ENCODE results near the gene MAP3K10.

MAP3K10 gene

DNA sequence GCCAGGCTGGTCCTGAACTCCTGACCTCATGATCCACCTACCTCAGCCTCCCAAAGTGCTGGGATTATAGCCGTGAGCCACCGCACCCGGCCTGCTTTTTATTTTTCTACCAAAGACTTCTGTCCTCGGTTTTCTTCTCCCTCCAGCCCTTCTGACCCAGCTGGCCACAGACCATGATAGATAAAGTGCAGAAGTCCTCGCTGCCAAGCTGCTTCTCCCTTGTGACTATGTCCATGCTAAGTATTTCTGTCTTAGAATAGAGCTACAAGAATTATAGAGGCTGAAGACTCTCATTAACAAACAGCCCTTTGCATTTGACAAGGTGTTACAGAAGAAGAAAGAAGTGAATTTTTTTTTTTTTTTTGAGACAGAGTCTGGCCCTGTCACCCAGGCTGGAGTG is 15.4 kb upstream of the MAP3K10 start:
- DNase-seq: no peak

DNA sequence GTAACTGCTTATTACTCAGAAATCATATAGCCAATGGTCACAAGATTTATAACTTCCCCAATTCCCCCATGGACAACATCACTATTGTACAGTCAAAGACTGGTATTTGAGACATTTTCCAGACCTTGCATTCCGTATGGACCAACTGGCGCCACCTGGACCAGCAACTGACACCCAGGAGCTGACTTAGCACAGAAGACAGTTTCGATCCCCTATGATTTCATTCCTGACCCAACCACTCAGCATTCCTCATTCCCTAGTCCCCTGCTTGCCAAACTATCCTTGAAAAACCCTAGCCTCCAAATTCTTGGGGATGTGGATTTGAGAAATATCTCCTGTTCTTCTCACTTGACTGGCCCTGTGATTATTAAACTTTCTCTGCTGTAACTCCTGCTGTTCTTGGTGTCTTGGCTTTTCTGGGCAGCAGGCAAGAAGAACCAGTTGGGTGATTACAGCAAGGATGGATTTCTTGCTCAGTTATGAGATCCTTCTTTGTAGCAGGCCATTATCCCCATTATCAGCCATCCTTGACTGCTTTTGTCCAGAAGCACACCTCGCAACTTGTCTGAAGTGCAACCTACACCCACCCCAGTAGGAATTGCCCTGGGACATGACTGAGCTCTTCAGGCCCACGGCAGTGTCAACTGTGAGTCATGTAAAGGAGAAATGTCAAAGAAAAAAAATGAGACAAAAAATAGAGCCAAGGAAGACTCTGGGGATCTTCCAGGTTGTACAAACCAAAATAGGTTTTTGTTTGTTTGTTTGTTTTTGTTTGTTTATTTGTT is 13.7 kb upstream of the MAP3K10 start:
- no peak for DNase-seq

DNA sequence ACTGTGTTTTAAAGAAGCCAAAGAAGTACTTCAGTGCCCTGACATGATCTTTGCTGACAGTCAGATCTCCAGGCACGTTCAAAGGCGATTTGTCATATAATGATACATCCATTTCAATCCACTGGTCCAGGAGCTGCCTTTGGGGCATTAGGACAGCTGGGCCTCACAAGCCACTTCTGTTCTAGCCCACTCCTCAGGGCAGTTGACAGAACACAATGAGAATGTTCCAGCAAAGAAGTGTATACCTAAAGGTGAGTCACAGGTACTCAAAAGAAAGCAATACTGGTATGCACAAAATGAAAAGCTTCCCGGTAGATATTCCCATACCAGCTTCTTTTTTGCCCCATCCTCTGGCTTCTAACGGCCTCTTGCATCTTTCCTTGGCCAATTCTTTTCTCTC is 12.5 kb upstream of the MAP3K10 start:
- no peak for DNase-seq

DNA sequence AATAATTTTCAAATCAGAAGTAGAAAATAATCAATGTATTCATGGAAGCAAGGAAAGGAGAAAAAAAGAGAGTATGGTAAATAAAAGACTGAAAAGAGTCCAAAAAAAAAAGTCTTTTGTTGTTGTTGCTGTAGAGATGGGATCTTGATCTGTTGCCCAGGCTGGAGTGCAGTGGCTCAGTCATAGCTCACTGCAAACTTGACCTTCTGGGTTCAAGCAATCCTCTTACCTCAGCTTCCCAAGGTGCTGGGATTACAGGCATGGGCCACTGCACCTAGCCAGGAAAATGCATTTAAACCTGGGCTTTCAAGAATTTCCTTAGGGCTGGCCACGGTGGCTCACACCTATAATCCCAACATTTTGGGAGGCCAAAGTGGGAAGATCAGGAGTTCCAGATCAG is 7.0 kb upstream of the MAP3K10 start:
- no peak for DNase-seq

DNA sequence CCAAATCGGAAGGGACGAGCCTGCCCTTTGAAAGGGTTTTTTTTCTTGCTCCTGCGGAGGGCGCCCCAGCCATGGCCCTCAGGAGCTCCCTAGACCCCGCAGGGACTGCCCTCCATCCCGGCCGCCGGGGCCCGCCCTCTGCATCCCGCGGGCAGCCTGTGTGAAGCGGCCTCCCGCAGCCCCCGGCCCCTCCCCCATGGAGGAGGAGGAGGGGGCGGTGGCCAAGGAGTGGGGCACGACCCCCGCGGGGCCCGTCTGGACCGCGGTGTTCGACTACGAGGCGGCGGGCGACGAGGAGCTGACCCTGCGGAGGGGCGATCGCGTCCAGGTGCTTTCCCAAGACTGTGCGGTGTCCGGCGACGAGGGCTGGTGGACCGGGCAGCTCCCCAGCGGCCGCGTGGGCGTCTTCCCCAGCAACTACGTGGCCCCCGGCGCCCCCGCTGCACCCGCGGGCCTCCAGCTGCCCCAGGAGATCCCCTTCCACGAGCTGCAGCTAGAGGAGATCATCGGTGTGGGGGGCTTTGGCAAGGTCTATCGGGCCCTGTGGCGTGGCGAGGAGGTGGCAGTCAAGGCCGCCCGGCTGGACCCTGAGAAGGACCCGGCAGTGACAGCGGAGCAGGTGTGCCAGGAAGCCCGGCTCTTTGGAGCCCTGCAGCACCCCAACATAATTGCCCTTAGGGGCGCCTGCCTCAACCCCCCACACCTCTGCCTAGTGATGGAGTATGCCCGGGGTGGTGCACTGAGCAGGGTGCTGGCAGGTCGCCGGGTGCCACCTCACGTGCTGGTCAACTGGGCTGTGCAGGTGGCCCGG is 815 bp downstream of the MAP3K10 start:
- DNase-seq: peak; percentile 26

DNA sequence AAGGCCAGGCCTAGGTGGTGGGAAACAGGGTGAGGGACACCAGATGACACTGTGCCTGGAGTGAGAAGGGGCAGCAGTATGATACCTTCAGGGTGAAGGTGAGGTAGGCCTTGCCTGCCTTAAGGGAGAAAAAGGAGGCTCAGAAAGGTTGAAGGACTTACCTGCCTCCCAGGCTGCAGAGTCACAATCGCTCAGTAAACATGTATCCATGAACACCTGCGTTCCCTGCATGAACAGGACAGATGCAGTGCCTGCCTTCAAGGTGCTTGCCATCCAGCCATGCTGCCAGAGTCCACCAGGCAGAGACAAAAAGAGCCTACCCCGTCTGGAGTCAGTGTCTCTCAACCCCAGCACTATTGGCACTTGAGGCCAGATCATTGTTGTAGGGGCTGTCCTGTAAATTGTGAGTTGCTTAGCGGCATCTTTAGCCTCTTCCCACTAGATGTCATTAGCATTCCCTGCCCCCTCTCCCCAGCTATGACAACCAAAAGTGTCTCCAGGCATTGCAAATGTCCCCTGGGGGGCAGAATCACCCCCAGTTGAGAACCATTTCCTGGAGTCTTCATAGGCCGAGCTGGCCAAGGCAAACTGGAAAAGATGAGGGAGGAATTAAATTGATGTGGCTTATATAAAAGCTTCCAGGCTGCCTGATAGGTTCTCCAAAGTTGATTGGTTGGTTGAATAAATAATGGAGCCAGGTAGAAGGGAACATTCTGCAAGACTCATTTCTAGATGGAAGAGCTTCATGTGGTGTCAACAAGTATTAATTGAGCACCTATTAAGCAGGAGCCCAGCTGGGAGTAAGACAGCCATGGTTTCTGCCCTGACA is 1.7 kb downstream of the MAP3K10 start:
- no peak for DNase-seq

DNA sequence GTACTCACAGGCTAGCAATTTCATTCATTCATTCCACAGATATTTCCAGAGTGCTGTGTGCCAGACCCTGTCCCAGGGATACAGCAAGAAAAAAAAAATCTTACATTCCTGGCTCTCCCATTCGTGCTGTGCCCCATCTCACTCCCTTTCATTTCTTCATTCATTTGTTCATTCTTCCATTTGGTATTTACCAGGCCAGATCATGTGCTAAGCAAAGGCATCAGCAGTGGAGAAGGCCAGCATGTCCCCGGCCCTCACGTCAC is 2.3 kb downstream of the MAP3K10 start:
- no peak for DNase-seq

DNA sequence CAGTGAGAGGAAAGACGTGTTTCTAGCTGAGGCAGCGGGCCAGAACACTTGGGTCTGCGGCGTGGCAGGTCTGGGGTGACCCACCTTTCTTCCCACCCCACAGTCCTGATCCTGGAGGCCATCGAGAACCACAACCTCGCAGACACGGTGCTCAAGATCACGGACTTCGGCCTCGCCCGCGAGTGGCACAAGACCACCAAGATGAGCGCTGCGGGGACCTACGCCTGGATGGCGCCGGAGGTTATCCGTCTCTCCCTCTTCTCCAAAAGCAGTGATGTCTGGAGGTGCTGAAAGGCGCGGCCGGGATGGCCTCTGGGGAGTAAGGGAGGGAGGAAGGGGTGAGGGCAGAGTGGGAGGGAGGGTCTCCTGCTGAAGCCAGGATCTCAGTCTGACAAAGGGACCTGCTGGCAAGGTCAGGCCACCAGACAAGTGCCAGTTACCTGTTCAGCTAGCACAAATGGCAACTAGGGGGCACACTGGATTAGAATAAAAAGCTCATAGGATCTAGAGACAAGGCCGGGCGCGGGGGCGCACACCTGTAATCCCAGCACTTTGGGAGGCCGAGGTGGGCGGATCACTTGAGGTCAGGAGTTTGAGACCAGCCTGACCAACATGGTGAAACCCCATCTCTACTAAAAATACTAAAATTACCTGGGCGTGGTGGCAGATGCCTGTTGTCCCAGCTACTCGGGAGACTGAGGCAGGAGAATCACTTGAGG is 7.2 kb downstream of the MAP3K10 start:
- DNase-seq: no peak

DNA sequence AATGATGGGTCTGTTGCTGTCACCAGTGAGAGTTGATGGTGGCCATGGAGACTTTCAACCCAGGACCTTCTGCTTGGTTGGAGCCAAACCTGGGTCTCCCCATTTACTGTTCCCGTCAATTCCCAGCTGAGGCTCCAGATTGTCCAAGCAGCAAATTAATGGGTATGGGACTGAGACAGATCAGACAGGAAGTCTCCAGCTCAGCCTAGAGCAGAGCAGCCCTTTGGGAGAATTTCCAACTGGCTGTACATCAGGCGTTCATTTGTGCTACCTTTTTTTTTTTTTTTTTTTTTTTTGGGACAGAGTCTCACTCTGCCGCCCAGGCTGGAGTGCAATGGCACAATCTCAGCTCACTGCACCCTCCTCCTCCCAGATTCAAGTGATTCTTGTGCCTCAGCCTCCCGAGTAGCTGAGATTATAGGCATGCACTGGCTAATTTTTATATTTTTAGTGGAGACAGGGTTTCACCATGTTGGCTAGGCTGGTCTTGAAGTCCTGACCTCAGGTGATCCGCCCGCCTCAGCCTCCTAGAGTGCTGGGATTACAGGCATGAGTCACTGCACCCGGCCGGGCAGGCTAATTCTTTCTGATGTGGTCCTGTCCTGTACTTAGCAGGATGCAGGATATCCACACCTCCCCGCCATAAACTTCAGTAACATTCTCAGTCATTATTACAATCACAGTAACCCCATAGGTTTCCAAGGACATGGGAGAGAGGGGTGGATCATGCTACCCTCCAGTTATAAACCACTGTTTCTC is 9.3 kb downstream of the MAP3K10 start:
- DNase-seq: no peak

DNA sequence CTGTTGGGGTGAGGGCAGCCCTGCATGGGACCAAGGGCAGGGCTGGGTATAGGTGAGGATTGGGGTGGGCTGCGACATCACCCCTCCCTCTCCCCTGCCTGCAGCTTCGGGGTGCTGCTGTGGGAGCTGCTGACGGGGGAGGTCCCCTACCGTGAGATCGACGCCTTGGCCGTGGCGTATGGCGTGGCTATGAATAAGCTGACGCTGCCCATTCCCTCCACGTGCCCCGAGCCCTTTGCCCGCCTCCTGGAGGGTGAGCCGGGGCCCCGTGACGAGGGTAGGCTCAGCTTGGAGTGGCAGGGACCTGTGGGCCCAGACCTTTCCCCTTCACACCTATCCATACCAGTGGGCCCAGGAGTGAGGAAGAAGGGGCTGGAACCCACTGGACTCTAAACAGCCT is 13.2 kb downstream of the MAP3K10 start:
- DNase-seq: no peak

DNA sequence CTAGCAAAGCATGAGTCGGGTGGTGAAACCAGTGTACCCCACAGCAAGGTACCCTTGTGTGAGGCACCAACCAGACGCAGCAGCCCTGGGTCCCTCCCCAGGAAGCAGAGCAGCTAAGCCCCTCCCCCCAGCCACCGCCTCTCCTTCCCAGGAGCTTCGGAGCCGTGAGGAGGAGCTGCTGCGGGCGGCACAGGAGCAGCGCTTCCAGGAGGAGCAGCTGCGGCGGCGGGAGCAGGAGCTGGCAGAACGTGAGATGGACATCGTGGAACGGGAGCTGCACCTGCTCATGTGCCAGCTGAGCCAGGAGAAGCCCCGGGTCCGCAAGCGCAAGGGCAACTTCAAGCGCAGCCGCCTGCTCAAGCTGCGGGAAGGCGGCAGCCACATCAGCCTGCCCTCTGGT is 14.5 kb downstream of the MAP3K10 start:
- no peak for DNase-seq

DNA sequence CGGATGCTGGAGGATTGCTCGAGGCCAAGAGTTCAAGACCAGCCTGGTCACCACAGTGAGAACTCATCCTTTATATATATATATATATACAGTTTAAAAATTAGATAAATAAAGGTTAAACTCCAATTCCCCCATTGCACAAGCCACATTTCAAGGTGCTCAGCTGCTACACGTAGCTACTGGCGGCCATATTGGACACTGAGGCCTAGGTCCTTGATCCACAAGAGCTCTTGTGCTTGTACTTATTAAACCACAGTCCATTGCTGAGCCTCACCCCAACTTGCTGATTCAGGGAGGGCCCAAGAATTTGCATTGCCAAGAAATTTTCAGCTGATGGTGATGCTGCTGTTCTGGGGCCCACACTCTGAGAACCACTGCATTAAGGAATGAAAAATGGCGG is 17.4 kb downstream of the MAP3K10 start:
- DNase-seq: no peak

DNA sequence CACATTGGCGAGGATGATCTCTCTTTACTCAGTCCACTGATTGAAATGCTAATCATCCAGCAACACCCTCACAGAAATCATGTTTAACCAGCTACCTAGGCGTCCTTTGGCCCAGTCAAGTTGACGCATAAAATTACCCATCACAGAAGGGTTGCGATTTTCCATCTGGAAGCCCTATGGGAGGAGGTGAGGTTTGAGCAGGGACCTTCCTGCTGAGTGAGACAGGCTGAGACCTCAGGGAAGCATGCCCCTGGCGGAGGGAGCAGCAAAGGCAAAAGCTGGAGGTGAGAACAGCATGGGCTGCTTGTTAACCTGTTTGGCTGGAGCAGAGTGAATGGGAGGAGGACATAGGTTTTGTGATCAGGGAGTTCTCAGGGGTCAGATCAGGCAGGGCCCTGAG is 19.7 kb downstream of the MAP3K10 start:
- DNase-seq: no peak

DNA sequence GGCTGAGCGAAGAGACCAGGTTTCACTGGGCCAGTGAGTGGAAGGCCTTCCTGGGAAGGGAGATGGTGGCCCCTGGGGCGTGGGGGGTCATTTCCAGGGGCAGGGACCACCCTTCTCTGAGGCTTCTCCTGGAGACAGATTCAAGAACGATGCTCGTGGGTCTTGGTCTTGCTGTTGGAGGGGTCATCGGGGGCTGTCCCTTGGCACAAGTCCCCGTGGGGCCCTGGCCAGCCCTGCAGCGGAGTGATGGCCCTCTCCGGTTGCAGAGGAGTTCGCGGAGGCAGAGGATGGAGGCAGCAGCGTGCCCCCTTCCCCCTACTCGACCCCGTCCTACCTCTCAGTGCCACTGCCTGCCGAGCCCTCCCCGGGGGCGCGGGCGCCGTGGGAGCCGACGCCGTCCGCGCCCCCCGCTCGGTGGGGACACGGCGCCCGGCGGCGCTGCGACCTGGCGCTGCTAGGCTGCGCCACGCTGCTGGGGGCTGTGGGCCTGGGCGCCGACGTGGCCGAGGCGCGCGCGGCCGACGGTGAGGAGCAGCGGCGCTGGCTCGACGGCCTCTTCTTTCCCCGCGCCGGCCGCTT is 22.1 kb downstream of the MAP3K10 start:
- no peak for DNase-seq

DNA sequence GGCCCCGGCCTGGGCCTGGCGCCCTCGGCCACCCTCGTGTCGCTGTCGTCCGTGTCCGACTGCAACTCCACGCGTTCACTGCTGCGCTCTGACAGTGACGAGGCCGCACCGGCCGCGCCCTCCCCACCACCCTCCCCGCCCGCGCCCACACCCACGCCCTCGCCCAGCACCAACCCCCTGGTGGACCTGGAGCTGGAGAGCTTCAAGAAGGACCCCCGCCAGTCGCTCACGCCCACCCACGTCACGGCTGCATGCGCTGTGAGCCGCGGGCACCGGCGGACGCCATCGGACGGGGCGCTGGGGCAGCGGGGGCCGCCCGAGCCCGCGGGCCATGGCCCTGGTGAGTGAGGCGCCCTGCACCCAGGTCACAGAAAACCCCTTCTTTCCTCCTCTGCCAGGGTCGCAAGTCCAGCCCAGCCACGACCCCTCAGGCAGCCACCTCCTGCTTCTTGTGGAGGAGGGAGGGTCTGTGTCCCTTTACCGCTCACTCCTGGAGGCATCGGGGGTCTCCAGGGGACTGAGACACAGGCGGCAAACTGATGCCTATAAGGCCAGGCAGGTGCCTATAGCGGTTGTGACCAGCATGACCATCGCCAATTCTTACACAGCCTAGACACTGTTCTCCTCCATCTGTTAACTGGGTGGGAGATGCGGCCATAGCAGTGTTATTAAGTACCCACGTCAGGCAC is 22.8 kb downstream of the MAP3K10 start:
- DNase-seq: no peak

DNA sequence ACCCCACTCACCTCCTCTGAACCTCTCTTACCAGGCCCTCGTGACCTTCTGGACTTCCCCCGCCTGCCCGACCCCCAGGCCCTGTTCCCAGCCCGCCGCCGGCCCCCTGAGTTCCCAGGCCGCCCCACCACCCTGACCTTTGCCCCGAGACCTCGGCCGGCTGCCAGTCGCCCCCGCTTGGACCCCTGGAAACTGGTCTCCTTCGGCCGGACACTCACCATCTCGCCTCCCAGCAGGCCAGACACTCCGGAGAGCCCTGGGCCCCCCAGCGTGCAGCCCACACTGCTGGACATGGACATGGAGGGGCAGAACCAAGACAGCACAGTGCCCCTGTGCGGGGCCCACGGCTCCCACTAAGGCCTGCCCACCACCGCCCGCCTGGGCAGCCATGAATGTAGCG is 23.7 kb downstream of the MAP3K10 start:
- DNase-seq: no peak

DNA sequence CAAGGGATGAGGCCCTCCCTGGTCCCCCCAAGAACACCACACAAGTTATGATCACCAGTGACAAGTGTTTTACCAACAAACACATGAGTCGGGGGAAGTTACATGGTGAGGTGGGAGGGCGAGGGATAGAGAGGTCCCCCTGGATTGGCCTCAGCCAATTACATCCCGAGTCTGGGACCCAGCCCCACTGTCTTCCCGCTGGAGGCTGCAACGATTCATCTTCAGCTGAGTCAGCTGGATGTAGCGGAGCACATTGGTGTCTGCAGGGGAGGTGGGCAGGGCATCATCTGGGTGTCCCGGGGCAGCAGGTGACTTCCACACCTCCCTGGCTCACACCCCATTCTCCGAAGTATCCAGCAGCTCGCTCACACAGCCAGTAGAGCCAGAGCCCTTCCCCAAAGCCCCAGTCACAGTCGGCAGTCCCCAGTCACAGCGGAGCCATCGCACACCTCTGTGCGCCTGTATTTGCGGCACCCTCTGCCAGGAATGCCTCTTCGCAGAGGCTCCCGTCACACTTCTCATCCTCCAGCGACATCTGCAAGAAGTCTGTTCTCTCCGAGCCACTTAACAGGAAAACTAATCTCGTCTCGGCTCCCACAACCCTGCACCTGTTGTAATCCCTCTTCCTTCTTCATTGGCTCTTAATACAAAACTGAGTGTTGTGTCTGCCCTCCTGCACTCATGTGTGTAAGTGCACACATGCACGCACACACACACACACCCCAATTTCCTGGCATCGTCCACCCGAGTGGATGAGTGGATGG is 25.0 kb downstream of the MAP3K10 start:
- DNase-seq: no peak

DNA sequence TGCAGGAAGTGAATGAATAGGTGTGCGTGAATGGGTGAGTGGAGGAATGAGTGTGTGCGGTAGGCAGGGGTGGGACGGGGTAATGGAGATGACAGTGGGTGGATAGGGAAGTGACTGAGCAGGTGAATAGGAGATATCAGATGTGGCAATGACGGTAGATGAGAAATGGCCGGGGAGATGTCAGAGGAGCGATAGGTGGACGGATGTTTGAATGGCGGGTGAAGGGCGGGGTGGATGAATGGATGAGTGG is 25.5 kb downstream of the MAP3K10 start:
- no peak for DNase-seq

DNA sequence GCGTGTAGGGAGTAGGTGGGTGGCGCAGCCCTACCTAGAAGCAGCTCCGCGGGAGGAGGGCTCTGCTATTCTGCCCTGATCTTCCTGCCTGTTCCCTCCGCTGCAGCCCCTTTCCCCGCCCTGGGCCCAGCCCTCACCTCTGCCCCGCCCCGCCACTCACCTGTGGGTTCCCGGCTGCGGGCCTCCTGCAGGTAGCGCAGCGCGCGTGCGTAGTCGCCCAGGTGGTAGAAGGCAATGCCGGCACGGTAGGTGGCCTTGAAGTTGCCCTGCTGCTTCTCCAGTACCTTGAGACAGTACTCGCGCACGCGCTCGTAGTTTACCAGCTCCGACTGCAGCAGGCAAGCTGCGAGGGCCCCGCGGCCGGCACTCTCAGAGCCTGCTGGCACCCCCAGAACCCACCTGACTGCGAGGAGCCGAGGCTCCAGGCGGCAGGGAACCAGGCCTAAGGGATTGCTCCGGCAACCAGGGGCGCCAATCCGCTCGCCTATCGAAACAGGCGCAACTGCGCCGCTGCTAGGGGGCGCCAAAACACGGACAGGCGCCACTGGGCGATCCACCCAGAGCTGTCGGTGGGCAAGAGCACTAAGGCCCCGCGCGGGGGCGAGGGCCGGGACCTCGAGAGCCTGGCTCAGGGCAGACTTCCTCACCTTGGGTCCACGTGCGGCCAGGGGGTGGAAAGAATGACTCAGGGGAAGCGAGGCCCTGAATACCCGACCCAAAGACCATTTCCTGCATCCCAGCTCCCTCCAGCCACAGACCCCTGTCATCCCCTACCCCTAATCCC is 26.0 kb downstream of the MAP3K10 start:
- DNase-seq: no peak
